Measurements from ENCODE around the gene ACP6.

Gene ACP6

GRCh38 chr1:147651466-147651865 is 18.9 kb downstream of the ACP6 start:
- DNase-seq (ENCODE audit: low read depth in 2 of 2), result no peak

- no peak for DNase-seq (ENCODE audit: low read depth in 2 of 2)
Measured at GRCh38 chr1:147648933-147649332, 21.4 kb downstream of the ACP6 start.

DNA sequence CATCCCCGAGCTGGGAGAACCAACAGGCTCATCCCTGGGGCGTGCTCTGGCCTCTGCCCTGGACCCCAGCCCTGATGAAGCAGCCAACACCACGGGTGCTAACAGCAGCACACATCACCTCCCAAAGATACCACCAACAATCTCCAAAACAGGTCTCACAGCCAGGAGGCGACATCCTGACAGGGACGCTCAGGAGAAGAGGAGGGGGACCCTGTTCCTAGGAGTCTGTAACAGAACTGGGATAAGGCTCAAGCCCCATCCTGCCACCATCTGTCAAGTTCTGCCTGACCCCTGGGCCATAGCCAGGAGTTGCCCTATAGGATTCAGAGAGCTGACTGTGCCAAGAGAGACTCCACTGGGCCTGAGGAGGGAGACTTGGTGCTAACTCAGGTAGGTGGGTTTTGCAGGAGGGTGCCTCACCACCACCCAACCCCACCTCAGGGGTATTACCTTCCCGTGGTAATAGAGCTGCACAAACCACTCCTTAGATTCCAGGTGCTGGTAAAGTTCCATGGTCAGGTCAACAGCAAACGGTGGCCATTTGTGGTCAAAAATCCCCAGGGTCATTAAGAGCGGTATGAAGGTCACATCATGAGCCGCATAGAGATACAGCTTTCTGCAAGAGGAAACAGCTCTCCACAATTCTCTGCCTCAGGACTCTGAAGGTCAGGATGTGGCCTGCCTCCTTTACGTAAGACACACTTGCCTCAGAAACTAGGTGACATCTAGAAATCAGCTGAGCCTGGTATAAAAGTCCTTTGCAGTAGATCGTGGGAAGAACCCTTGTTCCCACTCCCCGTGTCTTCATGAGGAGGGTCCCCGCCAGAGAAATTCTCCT is 22.3 kb downstream of the ACP6 start:
- DNase-seq (ENCODE audit: low read depth in 2 of 2), result no peak

GRCh38 chr1:147643974-147644373 is 26.4 kb downstream of the ACP6 start:
- DNase-seq (ENCODE audit: low read depth in 2 of 2), result no peak

DNA sequence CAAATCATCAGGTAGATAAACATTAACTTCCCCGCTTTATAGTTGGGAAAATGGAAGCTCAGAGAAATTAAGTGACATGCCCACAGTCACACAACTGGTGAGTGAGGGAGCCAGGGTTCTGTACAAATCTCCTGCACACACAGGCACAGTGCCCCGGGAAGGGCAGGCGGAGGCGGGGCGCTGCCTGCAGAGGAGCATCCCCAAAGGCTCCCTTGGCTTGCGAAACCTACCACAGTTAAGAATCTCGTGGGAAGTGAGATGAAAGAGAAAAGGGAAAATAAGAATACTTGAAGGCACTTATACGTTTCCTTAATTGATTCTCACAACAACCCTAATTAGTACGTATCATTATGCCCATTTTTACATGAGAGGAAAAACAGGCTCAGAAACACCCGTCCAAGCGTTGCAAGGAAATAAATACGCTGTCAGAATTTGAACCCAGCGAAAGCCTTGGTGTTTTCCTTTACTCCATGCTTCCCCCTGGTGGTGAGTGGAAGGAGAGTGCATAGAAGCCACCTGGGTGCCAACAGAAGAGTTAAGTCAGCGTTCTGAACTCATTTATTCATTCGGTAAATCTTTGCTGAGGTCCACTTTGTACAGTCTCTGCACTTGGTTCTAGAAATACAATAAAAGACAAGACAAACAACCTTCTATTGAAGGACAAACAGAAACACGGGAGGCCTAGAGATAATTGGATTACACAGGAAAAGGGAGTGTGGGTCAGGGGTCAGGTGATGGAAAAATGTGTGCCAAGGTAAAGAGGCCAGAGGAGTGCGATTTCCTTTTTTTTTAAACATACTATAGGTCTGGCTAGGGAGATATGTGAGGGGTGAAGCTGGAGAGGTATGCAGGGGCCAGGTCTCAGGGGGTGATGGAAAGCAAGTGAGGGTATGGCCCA is 28.4 kb downstream of the ACP6 start:
- peak in 1 of 2 donors; percentile 37 for DNase-seq (ENCODE audit: low read depth in 2 of 2)

- DNase-seq (ENCODE audit: low read depth in 2 of 2), result no peak
Measured at GRCh38 chr1:147641291-147641690, 29.0 kb downstream of the ACP6 start.

DNA sequence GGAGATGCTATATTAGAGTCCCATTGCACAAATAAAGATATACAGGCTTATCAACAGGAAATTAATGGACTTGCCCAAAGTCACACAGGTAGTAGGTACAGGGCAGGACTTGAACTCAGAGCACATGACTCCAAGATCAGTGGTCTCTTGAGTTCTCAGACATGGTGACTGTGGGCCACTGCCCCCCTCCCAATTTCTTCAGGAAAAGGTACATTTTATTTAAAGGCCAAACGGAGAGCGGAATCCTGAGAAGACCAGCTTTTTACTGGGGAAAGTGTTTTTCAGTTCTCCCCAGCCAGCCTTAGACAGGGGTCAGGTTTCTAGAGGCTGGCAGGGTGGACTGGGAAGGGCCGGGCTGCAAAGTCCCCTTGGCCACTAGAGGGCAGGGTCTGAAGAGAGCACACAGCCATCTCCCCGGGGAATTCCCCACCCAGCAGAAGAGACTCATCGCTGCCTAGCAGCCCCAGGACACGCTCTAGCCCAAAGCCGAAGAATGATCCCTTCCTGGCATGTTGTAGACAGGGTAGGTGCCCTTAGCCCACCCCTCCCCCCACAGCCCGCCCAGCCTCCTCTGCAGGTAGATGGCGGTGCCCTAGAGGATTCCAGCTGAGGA is 29.7 kb downstream of the ACP6 start:
- DNase-seq (ENCODE audit: low read depth in 2 of 2), result peak; percentile 57 to 66

- DNase-seq (ENCODE audit: low read depth in 2 of 2), result no peak
Measured at GRCh38 chr1:147636314-147636713, 34.0 kb downstream of the ACP6 start.

DNA sequence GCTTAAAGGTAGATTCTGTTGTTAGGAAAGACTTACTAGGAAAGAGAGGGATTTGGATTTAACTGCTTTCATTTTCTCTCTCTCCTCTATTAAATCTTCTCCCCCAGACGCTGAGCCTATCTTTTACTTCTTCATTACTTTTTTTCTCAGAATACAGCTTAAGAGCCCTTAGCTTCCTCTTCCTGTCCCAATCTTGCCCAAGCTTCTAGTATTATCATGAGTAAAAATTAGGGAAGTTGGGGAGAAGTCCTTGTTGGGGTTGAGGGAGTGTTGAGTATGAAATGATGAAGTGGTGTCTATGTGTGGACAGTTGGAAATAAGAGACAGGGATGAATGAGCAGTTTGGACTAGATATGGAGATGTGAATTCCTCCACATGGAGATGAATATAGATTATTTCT is 35.0 kb downstream of the ACP6 start:
- DNase-seq (ENCODE audit: low read depth in 2 of 2), result no peak

DNA sequence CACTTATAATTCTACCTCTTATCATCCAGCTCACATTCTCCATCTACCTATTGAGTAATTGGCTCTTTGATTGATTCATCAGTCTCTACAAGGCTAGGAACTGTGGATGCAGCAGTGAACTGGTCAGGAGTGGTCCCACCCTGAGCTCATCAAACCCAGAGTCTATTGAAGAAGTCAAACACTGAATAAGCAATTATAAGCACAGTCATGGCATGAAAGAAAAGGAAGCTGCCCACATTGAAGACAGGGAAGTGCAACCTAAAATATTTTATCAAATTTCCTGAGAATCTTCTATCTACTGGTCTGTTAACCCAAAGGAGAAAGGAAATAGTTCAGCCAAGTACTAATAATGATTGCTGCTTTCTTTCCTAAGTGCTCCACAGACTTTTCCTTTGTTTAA is 35.7 kb downstream of the ACP6 start:
- DNase-seq (ENCODE audit: low read depth in 2 of 2), result no peak

DNA sequence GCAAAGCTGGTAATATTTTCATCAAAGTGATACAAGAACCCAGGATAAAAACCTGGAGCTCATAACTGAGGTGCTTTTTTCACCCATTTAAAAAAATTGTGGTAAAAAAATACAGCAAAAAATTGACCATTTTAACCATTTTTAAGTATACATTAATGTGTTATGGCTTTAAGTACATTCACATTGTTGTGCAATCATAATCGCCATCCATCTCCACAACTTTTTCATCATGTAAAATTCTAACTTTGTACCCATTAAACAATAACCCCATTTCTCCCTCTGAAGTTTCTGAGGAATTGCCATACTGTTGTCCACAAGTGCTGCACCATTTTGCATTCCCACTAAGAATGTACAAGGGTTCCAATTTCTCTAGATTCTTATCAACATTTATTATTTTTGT is 36.6 kb downstream of the ACP6 start:
- DNase-seq (ENCODE audit: low read depth in 2 of 2), result no peak

DNA sequence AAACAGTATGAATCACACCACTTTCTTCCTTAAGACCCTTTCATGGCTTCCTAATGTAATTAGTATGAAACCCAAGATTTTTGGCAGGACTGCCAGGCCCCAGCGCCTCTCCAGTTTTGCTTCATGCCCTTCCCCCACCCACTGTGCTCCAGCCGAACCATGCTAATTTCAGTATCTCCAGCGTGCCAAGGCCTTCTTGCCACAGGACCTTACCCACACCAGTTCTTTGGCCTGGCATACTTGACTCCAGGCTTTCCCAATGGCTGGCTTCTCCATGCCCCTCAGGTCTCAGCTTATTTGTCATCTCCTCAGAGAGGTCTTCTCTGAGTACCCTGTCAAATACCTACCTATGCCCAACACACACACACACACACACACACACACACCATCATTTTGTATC is 38.5 kb downstream of the ACP6 start:
- no peak for DNase-seq (ENCODE audit: low read depth in 2 of 2)

GRCh38 chr1:147630447-147630846 is 39.9 kb downstream of the ACP6 start:
- DNase-seq (ENCODE audit: low read depth in 2 of 2), result no peak

DNA sequence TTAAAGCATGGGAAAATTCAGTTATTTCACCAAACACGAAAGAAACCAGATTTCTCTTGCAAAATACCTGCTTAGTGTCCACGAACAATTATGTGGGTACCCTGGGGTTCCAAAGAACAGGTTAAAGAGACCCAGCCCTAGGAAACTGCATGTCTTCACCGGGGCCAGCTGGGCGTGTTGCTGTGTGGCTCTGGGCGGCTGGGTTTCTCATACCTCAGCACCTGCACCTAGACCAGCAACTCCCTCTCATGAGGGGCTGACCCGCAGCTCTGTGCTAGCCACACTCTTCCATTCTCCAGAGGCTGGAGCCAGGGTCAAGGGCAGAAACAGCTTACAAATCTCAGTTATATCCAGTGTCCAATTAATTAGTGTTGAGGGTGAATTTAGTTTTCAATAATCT is 40.3 kb downstream of the ACP6 start:
- DNase-seq (ENCODE audit: low read depth in 2 of 2), result no peak

- no peak for DNase-seq (ENCODE audit: low read depth in 2 of 2)
Measured at GRCh38 chr1:147628441-147628840, 41.9 kb downstream of the ACP6 start.

DNA sequence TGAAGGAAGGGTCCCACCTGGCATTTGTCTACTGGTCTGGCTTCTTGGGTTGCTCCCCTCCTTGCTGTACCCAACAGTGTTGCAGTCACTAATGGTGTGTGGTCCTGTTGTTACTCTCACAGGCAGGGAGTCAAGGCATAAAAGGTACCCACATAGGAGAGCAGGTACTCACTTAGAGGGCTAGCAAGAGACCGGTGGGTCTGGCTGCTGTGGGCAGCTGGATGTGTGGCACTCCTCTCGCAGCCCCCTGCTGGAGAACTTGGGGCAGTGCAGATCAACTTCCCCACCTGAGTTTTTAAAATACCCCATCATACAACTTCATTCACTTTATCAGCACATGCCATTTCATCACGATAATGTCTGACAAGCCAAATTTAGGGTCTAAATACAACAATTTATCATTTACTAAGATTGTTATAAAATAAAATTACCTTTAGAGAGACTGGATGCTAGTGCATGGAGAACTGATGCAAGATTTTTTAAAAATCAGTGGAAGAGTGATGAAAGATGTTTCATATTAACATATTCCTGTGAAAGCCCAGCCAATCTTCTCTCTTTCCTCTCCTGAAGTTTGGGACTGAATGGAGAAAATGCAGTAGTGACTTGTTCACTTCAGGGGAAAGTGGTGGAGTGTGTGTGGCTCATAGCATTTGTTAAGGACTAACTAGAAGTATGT is 42.8 kb downstream of the ACP6 start:
- peak; percentile 28 to 36 for DNase-seq (ENCODE audit: low read depth in 2 of 2)

DNA sequence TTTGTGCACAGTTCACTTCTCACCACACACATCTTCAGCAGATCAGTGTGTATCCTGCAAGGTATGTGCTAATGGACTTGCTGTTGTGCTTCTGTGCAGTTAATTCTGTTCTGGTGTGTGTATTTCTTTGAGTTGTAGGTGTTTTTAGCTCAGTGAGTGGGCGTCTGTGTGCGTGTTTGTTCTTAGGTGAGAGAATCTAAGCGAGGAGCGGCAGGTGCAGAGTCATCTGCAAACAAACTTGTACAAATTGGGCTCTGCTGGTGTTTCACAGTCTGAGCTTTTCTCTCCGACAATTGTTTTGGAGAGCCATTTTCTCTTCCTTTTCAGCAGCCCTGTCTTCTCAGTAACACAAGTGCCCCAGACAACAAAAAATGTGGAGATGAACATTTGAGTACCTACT is 43.6 kb downstream of the ACP6 start:
- DNase-seq (ENCODE audit: low read depth in 2 of 2), result no peak

- DNase-seq (ENCODE audit: low read depth in 2 of 2), result no peak
Measured at GRCh38 chr1:147626291-147626690, 44.0 kb downstream of the ACP6 start.

GRCh38 chr1:147625362-147625995 is 44.8 kb downstream of the ACP6 start:
- no peak for DNase-seq (ENCODE audit: low read depth in 2 of 2)

DNA sequence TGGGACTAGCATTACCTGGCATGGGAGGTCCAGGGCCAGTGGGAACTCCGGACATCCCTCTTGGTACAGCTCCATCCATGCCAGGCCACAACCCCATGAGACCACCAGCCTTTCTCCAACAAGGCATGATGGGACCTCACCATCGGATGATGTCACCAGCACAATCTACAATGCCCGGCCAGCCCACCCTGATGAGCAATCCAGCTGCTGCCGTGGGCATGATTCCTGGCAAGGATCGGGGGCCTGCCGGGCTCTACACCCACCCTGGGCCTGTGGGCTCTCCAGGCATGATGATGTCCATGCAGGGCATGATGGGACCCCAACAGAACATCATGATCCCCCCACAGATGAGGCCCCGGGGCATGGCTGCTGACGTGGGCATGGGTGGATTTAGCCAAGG is 45.8 kb downstream of the ACP6 start:
- DNase-seq (ENCODE audit: low read depth in 2 of 2), result no peak

- no peak for DNase-seq (ENCODE audit: low read depth in 2 of 2)
Measured at GRCh38 chr1:147624011-147624410, 46.3 kb downstream of the ACP6 start.
